Spleen (tissue), 11 donors: Measurements from ENCODE around the gene ADAMTS17. TPM values are rescaled to one million over a fixed set of nuclear protein-coding genes. Genes with fewer than 3 reads are reported as not detected.
A peak's percentile ranks its signal among the peaks of the same experiment; 100 is the strongest.

Source experiments
- DNase-seq: peaks from one replicate; pipeline ENCODE4 v3.0.0-alpha.2; 2020
- H3K27ac ChIP-seq, 8 donors: fragments of 200-600 bp; sonication (generic) in 7 of 8; 1 replicate in 4 of 8; 2 replicates in 4 of 8; pipeline versions ENCODE4 v1.5.0 to v1.8.0; 2016 to 2021; ENCODE audit warnings: inconsistent platforms in 4 of 8, mild to moderate bottlenecking in 4 of 8, moderate library complexity in 1 of 8
- H3K27me3 ChIP-seq, 7 donors: fragments of 200-600 bp; sonication (generic) in 6 of 7; replicated peaks in 1 of 7; 1 replicate in 4 of 7; 2 replicates in 3 of 7; pipeline versions ENCODE4 v1.5.0 to v1.8.0; 2016 to 2021; ENCODE audit warnings: inconsistent platforms in 3 of 7, mild to moderate bottlenecking in 1 of 7
- H3K36me3 ChIP-seq, 6 donors: fragments of 200-600 bp; sonication (generic) in 5 of 6; 1 replicate in 4 of 6; 2 replicates in 2 of 6; pipeline versions ENCODE4 v1.5.0 to v1.8.0; 2016 to 2021; ENCODE audit warnings: inconsistent platforms in 2 of 6
- H3K4me1 ChIP-seq, 6 donors: fragments of 200-600 bp; sonication (generic) in 5 of 6; 1 replicate in 3 of 6; 2 replicates in 3 of 6; pipeline versions ENCODE4 v1.5.0 to v1.8.0; 2016 to 2021; ENCODE audit warnings: inconsistent platforms in 3 of 6
- H3K4me3 ChIP-seq, 8 donors: fragments of 200-600 bp; sonication (generic) in 7 of 8; 1 replicate in 4 of 8; 2 replicates in 4 of 8; pipeline versions ENCODE4 v1.5.0 to v1.8.0; 2016 to 2021; ENCODE audit warnings: inconsistent platforms in 4 of 8, mild to moderate bottlenecking in 4 of 8, moderate library complexity in 2 of 8
- H3K9me3 ChIP-seq, 8 donors: fragments of 200-600 bp; sonication (generic) in 7 of 8; 1 replicate in 4 of 8; 2 replicates in 4 of 8; pipeline versions ENCODE4 v1.5.0 to v1.8.0; 2016 to 2021; ENCODE audit warnings: inconsistent platforms in 4 of 8
- POLR2A ChIP-seq, 3 donors: fragments of 450-650 bp; IDR thresholded peaks; one replicate each; pipeline ENCODE4 v1.5.1; 2017; ENCODE audit warnings: antibody characterized with exemption in 3 of 3, mild to moderate bottlenecking in 1 of 3
- POLR2AphosphoS5 ChIP-seq, 3 donors: sonication (generic); formaldehyde crosslinking; IDR thresholded peaks; one replicate each; pipeline ENCODE4 v1.5.1; 2017; ENCODE audit warnings: antibody characterized with exemption in 3 of 3
- WGBS, 5 donors: extraction: QIAGEN DNeasy Blood & Tissue Kit in 3 of 5; methylation state at CpG; one replicate each; pipeline versions ENCODE4 v1.1.5 to v1.1.7; 2013 to 2018; 5-methylcytosine and 5-hydroxymethylcytosine counted together
- intact Hi-C: fragments of 100-400 bp; cut with DNase I; formaldehyde crosslinking; loops from one replicate; pipeline ENCODE4 v1.15.0; 2023; ENCODE audit warnings: low total_unique reads
- polyA plus RNA-seq, 3 donors: library from polyadenylated mRNA; stranded (reverse); fragments of 200-250 nt; gene quantifications; one replicate each; pipeline ENCODE4 v1.2.1, GENCODE V29; 2013
- total RNA-seq, 7 donors: library from RNA; depleted of rRNA in 3 of 7; stranded (reverse); fragments of >200 nt in 3 of 7; fragmentation: NEBNext Ultra II Directional in 4 of 7; extraction: Animal tissue kit (Norgen Biotek cat#: 25700) in 4 of 7; gene quantifications; one replicate each; pipeline versions ENCODE4 v1.1.0 to v1.2.1, GENCODE V29; 2016 to 2021
- TF ChIP-seq, protein P1 (sequence below), 11 experiments: fragments of 200-600 bp in 7 of 11; fragments of 450-650 bp in 4 of 11; sonication (generic) in 4 of 11; IDR thresholded peaks in 8 of 11; conservative IDR thresholded peaks in 3 of 11; 1 replicate in 7 of 11; 2 replicates in 4 of 11; pipeline versions ENCODE4 v1.4.0 to v1.8.0; 2016 to 2021; ENCODE audit warnings: antibody characterized with exemption in 11 of 11, inconsistent platforms in 4 of 11, mild to moderate bottlenecking in 1 of 11
- donor health status: healthy with polysubstance abuse.
- donor health status: DM: no; HTN: no; CAD: no; lungs with moderate emphysema.
- donor health status: DM: no; HTN: no; CAD: no.
- donor health status: Bipolar disorder and iron deficiency.
- donor health status: healthy.
- donor health status: DM: no; HTN: no; CAD: no.
- donor health status: DM: yes; HTN: yes; CAD: no.

Gene ADAMTS17
- total and polyA plus RNA-seq, 10 donors = 0.21 to 13.2 (median 5.8) TPM

- Histone ChIP-seq H3K4me3 (no peak overlapping the region), H3K9me3 (no peaks in the 10 kb centered on the region), H3K36me3 (no peaks in the 10 kb centered on the region), H3K27me3 (no peaks in the 10 kb centered on the region), H3K27ac (no peak overlapping the region), H3K4me1 (no peaks in the 10 kb centered on the region)
- intact Hi-C loops = no loop called here
- DNase-seq = peak; percentile 54
- WGBS, 5 donors = 91 to 94% (median 91%) methylated on average over 19 to 21 of the region's 21 CpGs
- TF ChIP-seq, protein P1, sequence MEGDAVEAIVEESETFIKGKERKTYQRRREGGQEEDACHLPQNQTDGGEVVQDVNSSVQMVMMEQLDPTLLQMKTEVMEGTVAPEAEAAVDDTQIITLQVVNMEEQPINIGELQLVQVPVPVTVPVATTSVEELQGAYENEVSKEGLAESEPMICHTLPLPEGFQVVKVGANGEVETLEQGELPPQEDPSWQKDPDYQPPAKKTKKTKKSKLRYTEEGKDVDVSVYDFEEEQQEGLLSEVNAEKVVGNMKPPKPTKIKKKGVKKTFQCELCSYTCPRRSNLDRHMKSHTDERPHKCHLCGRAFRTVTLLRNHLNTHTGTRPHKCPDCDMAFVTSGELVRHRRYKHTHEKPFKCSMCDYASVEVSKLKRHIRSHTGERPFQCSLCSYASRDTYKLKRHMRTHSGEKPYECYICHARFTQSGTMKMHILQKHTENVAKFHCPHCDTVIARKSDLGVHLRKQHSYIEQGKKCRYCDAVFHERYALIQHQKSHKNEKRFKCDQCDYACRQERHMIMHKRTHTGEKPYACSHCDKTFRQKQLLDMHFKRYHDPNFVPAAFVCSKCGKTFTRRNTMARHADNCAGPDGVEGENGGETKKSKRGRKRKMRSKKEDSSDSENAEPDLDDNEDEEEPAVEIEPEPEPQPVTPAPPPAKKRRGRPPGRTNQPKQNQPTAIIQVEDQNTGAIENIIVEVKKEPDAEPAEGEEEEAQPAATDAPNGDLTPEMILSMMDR (IDR thresholded peaks at IDR 0.05 in 8 of 11, conservative IDR thresholded peaks at IDR 0.05 in 3 of 11) = no peak
- no peak for TF ChIP-seq POLR2AphosphoS5 (IDR thresholded peaks at IDR 0.05)
- TF ChIP-seq POLR2A (IDR thresholded peaks at IDR 0.05) = no peak
Measured at GRCh38 chr15:100193277-100193860, 148.4 kb downstream of the ADAMTS17 start.

GRCh38 chr15:100192097-100193080 is 149.4 kb downstream of the ADAMTS17 start:
- WGBS, 5 donors = 79 to 87% (median 81%) methylated on average over 14 of the region's 14 CpGs
- Histone ChIP-seq H3K9me3 (no peaks in the 10 kb centered on the region), H3K4me1 (no peaks in the 10 kb centered on the region), H3K27ac (no peak overlapping the region), H3K36me3 (no peaks in the 10 kb centered on the region), H3K27me3 (no peaks in the 10 kb centered on the region), H3K4me3 (no peak overlapping the region)
- no peak for TF ChIP-seq POLR2AphosphoS5 (IDR thresholded peaks at IDR 0.05)
- no peak for TF ChIP-seq POLR2A (IDR thresholded peaks at IDR 0.05)
- TF ChIP-seq, protein P1 (IDR thresholded peaks at IDR 0.05 in 8 of 11, conservative IDR thresholded peaks at IDR 0.05 in 3 of 11) = no peak
- intact Hi-C loops = no loop called here
- peak; percentile 41 for DNase-seq

GRCh38 chr15:100191161-100191560 is 150.6 kb downstream of the ADAMTS17 start:
- H3K27me3 ChIP-seq = no peaks in the 10 kb centered on the region
- intact Hi-C loops = no loop called here
- no peaks in the 10 kb centered on the region for H3K4me1 ChIP-seq
- no peaks in the 10 kb centered on the region for H3K36me3 ChIP-seq
- no peak overlapping the region for H3K27ac ChIP-seq
- DNase-seq = no peak
- WGBS, 5 donors = 59 to 70% (median 60%) methylated on average over 8 of the region's 8 CpGs
- H3K9me3 ChIP-seq = no peaks in the 10 kb centered on the region
- TF ChIP-seq, protein P1 (IDR thresholded peaks at IDR 0.05 in 8 of 11, conservative IDR thresholded peaks at IDR 0.05 in 3 of 11) = no peak
- TF ChIP-seq POLR2AphosphoS5 (IDR thresholded peaks at IDR 0.05) = no peak
- no peak for TF ChIP-seq POLR2A (IDR thresholded peaks at IDR 0.05)
- no peak overlapping the region for H3K4me3 ChIP-seq

DNA sequence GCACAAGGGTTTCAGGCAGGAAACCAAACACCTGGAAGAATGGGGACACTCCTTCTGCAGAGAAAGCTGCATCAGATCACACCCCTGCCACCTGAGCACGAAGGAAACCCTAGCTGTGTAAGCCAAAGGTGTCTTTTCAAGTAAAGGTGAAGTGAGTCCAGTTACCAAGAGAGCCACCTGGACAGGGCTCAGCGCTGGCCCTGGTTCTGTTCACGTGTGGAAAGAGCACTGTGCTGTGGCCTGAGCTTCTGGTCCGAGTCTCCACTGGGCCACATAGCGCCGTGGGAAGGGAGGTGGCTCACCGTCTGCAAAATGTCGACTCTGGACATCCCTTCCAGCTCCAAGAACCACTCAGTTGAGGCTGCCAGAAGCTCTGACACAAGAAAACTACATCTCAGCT is 151.1 kb downstream of the ADAMTS17 start:
- WGBS, 5 donors = 83 to 88% (median 86%) methylated on average over 8 of the region's 8 CpGs
- Histone ChIP-seq H3K27ac (no peak overlapping the region), H3K4me3 (no peak overlapping the region), H3K27me3 (no peaks in the 10 kb centered on the region), H3K9me3 (no peaks in the 10 kb centered on the region), H3K4me1 (no peaks in the 10 kb centered on the region), H3K36me3 (no peaks in the 10 kb centered on the region)
- intact Hi-C loops = no loop called here
- DNase-seq = peak; percentile 57
- TF ChIP-seq POLR2AphosphoS5 (IDR thresholded peaks at IDR 0.05) (no peak), POLR2A (IDR thresholded peaks at IDR 0.05) (no peak)
